SW480 (cell line): ENCODE measurements around the gene HOXC12.

ENCODE experiments used
- DNase-seq: peaks from one replicate; pipeline ENCODE4 v3.0.0-alpha.2; 2016; ENCODE audit warnings: low spot score

The HOXC12 gene

GRCh38 chr12:53997204-53998109 lies 42.8 kb downstream of the HOXC12 start:
- DNase-seq, result no peak

GRCh38 chr12:53998110-53998899 lies 43.6 kb downstream of the HOXC12 start:
- no peak for DNase-seq

- DNase-seq, result no peak
These were observed 44.2 kb downstream of the HOXC12 start for GRCh38 chr12:53998900-53999236.

- peak; percentile 55 for DNase-seq
These were observed 44.9 kb downstream of the HOXC12 start for GRCh38 chr12:53999559-54000115.

GRCh38 chr12:54000116-54001114 lies 45.7 kb downstream of the HOXC12 start, which contains the start of gene HOXC9:
Gene HOXC9, plus strand, starts transcription at chr12:54000161. Its CDS starts 28 bp downstream, at chr12:54000189.
- no peak for DNase-seq

GRCh38 chr12:54001283-54002187 lies 46.8 kb downstream of the HOXC12 start:
- DNase-seq, result no peak

GRCh38 chr12:54002278-54002914 lies 47.7 kb downstream of the HOXC12 start:
- DNase-seq, result no peak

- no peak for DNase-seq
These were observed 48.2 kb downstream of the HOXC12 start for GRCh38 chr12:54002915-54003389.

- no peak for DNase-seq
These were observed 48.9 kb downstream of the HOXC12 start for GRCh38 chr12:54003625-54004024.

- no peak for DNase-seq
These were observed 49.5 kb downstream of the HOXC12 start for GRCh38 chr12:54004063-54004840.

- no peak for DNase-seq
These were observed 50.3 kb downstream of the HOXC12 start for GRCh38 chr12:54004841-54005530.

GRCh38 chr12:54005531-54005852 lies 50.8 kb downstream of the HOXC12 start:
- no peak for DNase-seq

GRCh38 chr12:54005853-54006558 lies 51.3 kb downstream of the HOXC12 start:
- DNase-seq, result peak; percentile 70

GRCh38 chr12:54006559-54007220 lies 52.0 kb downstream of the HOXC12 start:
- no peak for DNase-seq

- no peak for DNase-seq
These were observed 53.0 kb downstream of the HOXC12 start for GRCh38 chr12:54007538-54008259.

GRCh38 chr12:54008260-54008552 lies 53.5 kb downstream of the HOXC12 start:
- no peak for DNase-seq
